GM18873 (cell line): ENCODE results near the gene BTK.

ENCODE experiments used
- ATAC-seq: cut with Tn5 transposase; IDR thresholded peaks from one replicate; pipeline ENCODE4 v1.9.1; 2021; ENCODE audit warnings: mild to moderate bottlenecking, moderate library complexity, moderate number of reproducible peaks; ENCODE audit not compliant: unreplicated experiment, low FRiP score

Gene BTK

GRCh38 chrX:101394372-101394771 lies 8.4 kb upstream of the BTK start:
- ATAC-seq: no peak

- no peak for ATAC-seq
Measured at GRCh38 chrX:101393530-101394305, 7.7 kb upstream of the BTK start.

GRCh38 chrX:101391831-101392230 lies 5.8 kb upstream of the BTK start:
- no peak for ATAC-seq

- peak; percentile 68 for ATAC-seq
Measured at GRCh38 chrX:101390664-101391525, 4.9 kb upstream of the BTK start, which contains the start of gene RPL36A. Gene RPL36A (plus strand): TSS chrX:101391011. CDS start chrX:101391044, 33 bp downstream.

- no peak for ATAC-seq
Measured at GRCh38 chrX:101388604-101389003, 2.6 kb upstream of the BTK start.

- ATAC-seq: no peak
Measured at GRCh38 chrX:101386542-101386885, 523 bp upstream of the BTK start.

- ATAC-seq: no peak
Measured at GRCh38 chrX:101385026-101385684, 836 bp downstream of the BTK start.

GRCh38 chrX:101383679-101384205 lies 2.2 kb downstream of the BTK start:
- peak; percentile 61 for ATAC-seq

GRCh38 chrX:101377547-101377946 lies 8.4 kb downstream of the BTK start:
- no peak for ATAC-seq

- no peak for ATAC-seq
Measured at GRCh38 chrX:101370888-101371504, 15.0 kb downstream of the BTK start.

- no peak for ATAC-seq
Measured at GRCh38 chrX:101369687-101370086, 16.3 kb downstream of the BTK start.

- no peak for ATAC-seq
Measured at GRCh38 chrX:101368800-101369199, 17.2 kb downstream of the BTK start.

- no peak for ATAC-seq
Measured at GRCh38 chrX:101365301-101365795, 20.6 kb downstream of the BTK start.

- ATAC-seq: no peak
Measured at GRCh38 chrX:101362757-101363156, 23.2 kb downstream of the BTK start.

GRCh38 chrX:101362116-101362515 lies 23.9 kb downstream of the BTK start:
- no peak for ATAC-seq

- ATAC-seq: no peak
Measured at GRCh38 chrX:101360390-101360789, 25.6 kb downstream of the BTK start.

- no peak for ATAC-seq
Measured at GRCh38 chrX:101359966-101360365, 26.0 kb downstream of the BTK start.

GRCh38 chrX:101357166-101357795 lies 28.7 kb downstream of the BTK start:
- ATAC-seq: no peak

- no peak for ATAC-seq
Measured at GRCh38 chrX:101349193-101349562, 36.8 kb downstream of the BTK start.
